SU-DHL-6 (cell line): ENCODE measurements around the gene PTBP3.

ENCODE experiments used
- H2AFZ ChIP-seq: fragments of 200-600 bp; sonication (generic); 2 replicates; pipeline ENCODE4 v1.6.1; 2014; ENCODE audit warnings: low read depth, mild to moderate bottlenecking, moderate library complexity, mixed read lengths, antibody characterized with exemption, low read length; ENCODE audit not compliant: severe bottlenecking
- H3F3A ChIP-seq: fragments of 200-600 bp; shearing (Covaris generic); 2 replicates; pipeline ENCODE4 v1.6.0; 2016; ENCODE audit warnings: antibody characterized with exemption, mild to moderate bottlenecking; ENCODE audit not compliant: insufficient read depth
- H3K27ac ChIP-seq: fragments of 200-600 bp; sonication (generic); 2 replicates; pipeline ENCODE4 v1.5.1; 2016; ENCODE audit warnings: low read depth, mild to moderate bottlenecking, low read length, moderate library complexity, mixed read lengths
- H3K27me3 ChIP-seq: fragments of 200-600 bp; sonication (generic), shearing (Covaris generic); 2 replicates; pipeline ENCODE4 v1.6.0; 2014; ENCODE audit warnings: mild to moderate bottlenecking, low read length
- H3K36me3 ChIP-seq: fragments of 200-600 bp; sonication (generic); 2 replicates; pipeline ENCODE4 v1.6.1; 2014; ENCODE audit warnings: mild to moderate bottlenecking, low read length, mixed read lengths
- H3K4me2 ChIP-seq: fragments of 300-600, 200-600 bp; shearing (Covaris generic), sonication (generic); 2 replicates; pipeline ENCODE4 v1.6.0; 2014; ENCODE audit warnings: low read length, low read depth, mild to moderate bottlenecking; ENCODE audit not compliant: poor library complexity, severe bottlenecking
- H3K4me3 ChIP-seq: fragments of 200-600 bp; sonication (generic); 2 replicates; pipeline ENCODE4 v1.5.1; 2014; ENCODE audit warnings: antibody characterized with exemption, low read length, mild to moderate bottlenecking, mixed read lengths; ENCODE audit not compliant: insufficient read depth, poor library complexity, severe bottlenecking
- H3K79me2 ChIP-seq: fragments of 200-600 bp; sonication (generic); 2 replicates; pipeline ENCODE4 v1.6.1; 2014; ENCODE audit warnings: mild to moderate bottlenecking, low read length, moderate library complexity; ENCODE audit not compliant: insufficient read depth
- H3K9ac ChIP-seq: fragments of 200-600 bp; sonication (generic); 2 replicates; pipeline ENCODE4 v1.7.0; 2014; ENCODE audit warnings: mild to moderate bottlenecking, low read length
- H3K9me2 ChIP-seq: fragments of 200-600 bp; sonication (generic); replicated peaks from 2 replicates; pipeline ENCODE4 v1.6.1; 2014; ENCODE audit warnings: low read length; ENCODE audit not compliant: insufficient read depth
- H3K9me3 ChIP-seq: fragments of 200-600 bp; sonication (generic); 2 replicates; pipeline ENCODE4 v1.6.1; 2014; ENCODE audit warnings: low read length, mixed read lengths; ENCODE audit not compliant: insufficient read depth
- H4K20me1 ChIP-seq: fragments of 200-600 bp; sonication (generic); 2 replicates; pipeline ENCODE4 v1.6.1; 2014; ENCODE audit warnings: low read depth, mild to moderate bottlenecking, antibody characterized with exemption, low read length, moderate library complexity, mixed read lengths
- CTCF ChIP-seq: fragments of 200-600 bp; sonication (generic); IDR thresholded peaks from one replicate; pipeline ENCODE4 v1.5.1; 2017; ENCODE audit warnings: antibody characterized with exemption, mild to moderate bottlenecking, low read length, moderate library complexity; ENCODE audit not compliant: insufficient read depth, poor library complexity, severe bottlenecking
- EZH2phosphoT487 ChIP-seq: fragments of 200-600 bp; sonication (generic), shearing (Covaris generic); conservative IDR thresholded peaks from 2 replicates; pipeline ENCODE4 v1.6.1; 2018; ENCODE audit warnings: mild to moderate bottlenecking, antibody characterized with exemption, low read length, moderate library complexity, mixed read lengths

The PTBP3 gene

GRCh38 chr9:112327718-112328450 lies 5.5 kb downstream of the PTBP3 start:
- Histone ChIP-seq H3K27me3 (no peaks in the 10 kb centered on the region), H3K27ac (no peak overlapping the region), H4K20me1 (peaks cover 17% of the 10 kb centered on the region), H3K9me3 (no peaks in the 10 kb centered on the region), H3F3A (0 out of 2 replicates have a peak, but pooled peaks cover 12% of the 10 kb centered on the region), H2AFZ (no peak overlapping the region), H3K9me2 (no peaks in the 10 kb centered on the region), H3K4me3 (no peak overlapping the region), H3K4me2 (peak overlapping the region; percentile 6), H3K36me3 (no peaks in the 10 kb centered on the region), H3K9ac (no peak overlapping the region), H3K79me2 (peaks cover 99% of the 10 kb centered on the region)
- TF ChIP-seq EZH2phosphoT487 (no peak), CTCF (no peak)

- Histone ChIP-seq H3K27ac (no peak overlapping the region), H2AFZ (no peak overlapping the region), H3K4me2 (no peak overlapping the region), H3F3A (0 out of 2 replicates have a peak, but pooled peaks cover 1% of the 10 kb centered on the region), H3K9me3 (no peaks in the 10 kb centered on the region), H3K36me3 (no peaks in the 10 kb centered on the region), H3K9ac (no peak overlapping the region), H3K4me3 (no peak overlapping the region), H3K9me2 (no peaks in the 10 kb centered on the region), H4K20me1 (peaks cover 12% of the 10 kb centered on the region), H3K79me2 (peaks cover 100% of the 10 kb centered on the region), H3K27me3 (no peaks in the 10 kb centered on the region)
- TF ChIP-seq CTCF = no peak
- TF ChIP-seq EZH2phosphoT487 = no peak
Measured at GRCh38 chr9:112326194-112326593, 7.2 kb downstream of the PTBP3 start.

GRCh38 chr9:112325600-112325999 lies 7.8 kb downstream of the PTBP3 start:
- H4K20me1 ChIP-seq = peaks cover 9% of the 10 kb centered on the region
- H3K4me3 ChIP-seq = no peak overlapping the region
- H3K9me3 ChIP-seq = no peaks in the 10 kb centered on the region
- H2AFZ ChIP-seq = no peak overlapping the region
- H3K9me2 ChIP-seq = no peaks in the 10 kb centered on the region
- H3K79me2 ChIP-seq = peaks cover 100% of the 10 kb centered on the region
- no peak for TF ChIP-seq EZH2phosphoT487
- TF ChIP-seq CTCF = no peak
- no peaks in the 10 kb centered on the region for H3K27me3 ChIP-seq
- H3K4me2 ChIP-seq = no peak overlapping the region
- no peak overlapping the region for H3K9ac ChIP-seq
- no peaks in the 10 kb centered on the region for H3K36me3 ChIP-seq
- no peaks in the 10 kb centered on the region for H3F3A ChIP-seq
- H3K27ac ChIP-seq = no peak overlapping the region
